Endodermal cell (in vitro differentiated cells): ENCODE measurements around the gene SPAG8. TPM values are rescaled to one million over a fixed set of nuclear protein-coding genes. Genes with fewer than 3 reads are reported as not detected.

Source experiments
- DNase-seq: peaks from one replicate; pipeline ENCODE4 v3.0.0-alpha.2; 2017
- H3K27ac ChIP-seq: 2 replicates; pipeline ENCODE4 v1.5.1; 2013; ENCODE audit warnings: mild to moderate bottlenecking, low read depth, low read length, moderate library complexity
- H3K27me3 ChIP-seq: 2 replicates; pipeline ENCODE4 v1.6.1; 2013; ENCODE audit warnings: mild to moderate bottlenecking, low read length, moderate library complexity; ENCODE audit not compliant: insufficient read depth, control insufficient read depth, poor library complexity, severe bottlenecking
- H3K36me3 ChIP-seq: 2 replicates; pipeline ENCODE4 v1.7.0; 2013; ENCODE audit warnings: mild to moderate bottlenecking, low read length, moderate library complexity; ENCODE audit not compliant: control insufficient read depth, insufficient read depth
- H3K4me1 ChIP-seq: one replicate; pipeline ENCODE4 v1.7.0; 2013; ENCODE audit warnings: low read length; ENCODE audit not compliant: control insufficient read depth, insufficient read depth
- H3K4me3 ChIP-seq: 2 replicates; pipeline ENCODE4 v1.5.1; 2013; ENCODE audit warnings: mild to moderate bottlenecking, low read length, moderate library complexity
- H3K9ac ChIP-seq: 2 replicates; pipeline ENCODE4 v1.6.1; 2013; ENCODE audit warnings: mild to moderate bottlenecking, low read length, moderate library complexity; ENCODE audit not compliant: poor library complexity, severe bottlenecking; ENCODE audit errors: extremely low read depth
- H3K9me3 ChIP-seq: 2 replicates; pipeline ENCODE4 v1.6.1; 2013; ENCODE audit warnings: mild to moderate bottlenecking, low read length, moderate library complexity; ENCODE audit not compliant: control insufficient read depth
- H3K27ac Mint-ChIP-seq: 2 replicates; pipeline ENCODE4 v1.8.0; 2020; ENCODE audit warnings: mixed read lengths
- H3K27me3 Mint-ChIP-seq: 2 replicates; pipeline ENCODE4 v1.8.0; 2021; ENCODE audit warnings: mild to moderate bottlenecking, mixed read lengths; ENCODE audit not compliant: insufficient read depth
- H3K36me3 Mint-ChIP-seq: 2 replicates; pipeline ENCODE4 v1.8.0; 2020; ENCODE audit warnings: low read depth, mixed read lengths
- H3K4me1 Mint-ChIP-seq: 2 replicates; pipeline ENCODE4 v1.8.0; 2020; ENCODE audit warnings: mixed read lengths
- H3K4me3 Mint-ChIP-seq: 2 replicates; pipeline ENCODE4 v1.8.0; 2020; ENCODE audit warnings: mild to moderate bottlenecking, moderate library complexity, mixed read lengths
- H3K9me3 Mint-ChIP-seq: 2 replicates; pipeline ENCODE4 v1.8.0; 2020; ENCODE audit warnings: mild to moderate bottlenecking, mixed read lengths
- WGBS, 2 experiments: methylation state at CpG; one replicate each; pipeline versions ENCODE4 v1.1.5 to v1.1.7; 2013; ENCODE audit warnings: missing lambda C conversion rate in 2 of 2, mixed read lengths in 1 of 2; ENCODE audit not compliant: insufficient coverage in 1 of 2, insufficient read length in 1 of 2; 5-methylcytosine and 5-hydroxymethylcytosine counted together
- total RNA-seq, 2 donors: library from RNA; stranded (reverse); fragmentation: NEBNext Ultra II Directional in 1 of 2; extraction: Animal tissue kit (Norgen Biotek cat#: 25700) in 1 of 2; gene quantifications; 2 replicates in 1 of 2; 3 replicates in 1 of 2; pipeline ENCODE4 v1.2.1, GENCODE V29; 2021
- TF ChIP-seq, protein P1 (sequence below): fragments of 200-600 bp; sonication (generic); conservative IDR thresholded peaks from 2 replicates; pipeline ENCODE4 v1.5.0; 2021; ENCODE audit warnings: antibody characterized with exemption, mild to moderate bottlenecking

The SPAG8 gene
- total RNA-seq, 2 donors from 2014 or later, result 1.2 to 1.4 TPM

GRCh38 chr9:35829764-35830096, 17.7 kb upstream of the SPAG8 start:
- no peaks in the 10 kb centered on the region for H3K27me3 ChIP-seq
- peak overlapping the region; percentile 33 for H3K9ac ChIP-seq
- no peaks in the 10 kb centered on the region for H3K9me3 ChIP-seq
- Mint-ChIP-seq H3K4me3 (peak overlapping the region; percentile 75), H3K4me1 (peaks cover 13% of the 10 kb centered on the region), H3K9me3 (no peaks in the 10 kb centered on the region), H3K27me3 (peaks cover 8% of the 10 kb centered on the region), H3K36me3 (no peaks in the 10 kb centered on the region), H3K27ac (peak overlapping the region; percentile 10)
- H3K36me3 ChIP-seq, result no peaks in the 10 kb centered on the region
- H3K27ac ChIP-seq, result no peak overlapping the region
- peak overlapping the region; percentile 83 for H3K4me3 ChIP-seq
- no peak for DNase-seq
- H3K4me1 ChIP-seq, result no peaks in the 10 kb centered on the region
- TF ChIP-seq, protein P1, sequence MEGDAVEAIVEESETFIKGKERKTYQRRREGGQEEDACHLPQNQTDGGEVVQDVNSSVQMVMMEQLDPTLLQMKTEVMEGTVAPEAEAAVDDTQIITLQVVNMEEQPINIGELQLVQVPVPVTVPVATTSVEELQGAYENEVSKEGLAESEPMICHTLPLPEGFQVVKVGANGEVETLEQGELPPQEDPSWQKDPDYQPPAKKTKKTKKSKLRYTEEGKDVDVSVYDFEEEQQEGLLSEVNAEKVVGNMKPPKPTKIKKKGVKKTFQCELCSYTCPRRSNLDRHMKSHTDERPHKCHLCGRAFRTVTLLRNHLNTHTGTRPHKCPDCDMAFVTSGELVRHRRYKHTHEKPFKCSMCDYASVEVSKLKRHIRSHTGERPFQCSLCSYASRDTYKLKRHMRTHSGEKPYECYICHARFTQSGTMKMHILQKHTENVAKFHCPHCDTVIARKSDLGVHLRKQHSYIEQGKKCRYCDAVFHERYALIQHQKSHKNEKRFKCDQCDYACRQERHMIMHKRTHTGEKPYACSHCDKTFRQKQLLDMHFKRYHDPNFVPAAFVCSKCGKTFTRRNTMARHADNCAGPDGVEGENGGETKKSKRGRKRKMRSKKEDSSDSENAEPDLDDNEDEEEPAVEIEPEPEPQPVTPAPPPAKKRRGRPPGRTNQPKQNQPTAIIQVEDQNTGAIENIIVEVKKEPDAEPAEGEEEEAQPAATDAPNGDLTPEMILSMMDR, result no peak
- 72% methylated on average over 2 of the region's 2 CpGs; no CpG with 5 or more reads in 1 of the 2 experiments for WGBS, 2 experiments

DNA sequence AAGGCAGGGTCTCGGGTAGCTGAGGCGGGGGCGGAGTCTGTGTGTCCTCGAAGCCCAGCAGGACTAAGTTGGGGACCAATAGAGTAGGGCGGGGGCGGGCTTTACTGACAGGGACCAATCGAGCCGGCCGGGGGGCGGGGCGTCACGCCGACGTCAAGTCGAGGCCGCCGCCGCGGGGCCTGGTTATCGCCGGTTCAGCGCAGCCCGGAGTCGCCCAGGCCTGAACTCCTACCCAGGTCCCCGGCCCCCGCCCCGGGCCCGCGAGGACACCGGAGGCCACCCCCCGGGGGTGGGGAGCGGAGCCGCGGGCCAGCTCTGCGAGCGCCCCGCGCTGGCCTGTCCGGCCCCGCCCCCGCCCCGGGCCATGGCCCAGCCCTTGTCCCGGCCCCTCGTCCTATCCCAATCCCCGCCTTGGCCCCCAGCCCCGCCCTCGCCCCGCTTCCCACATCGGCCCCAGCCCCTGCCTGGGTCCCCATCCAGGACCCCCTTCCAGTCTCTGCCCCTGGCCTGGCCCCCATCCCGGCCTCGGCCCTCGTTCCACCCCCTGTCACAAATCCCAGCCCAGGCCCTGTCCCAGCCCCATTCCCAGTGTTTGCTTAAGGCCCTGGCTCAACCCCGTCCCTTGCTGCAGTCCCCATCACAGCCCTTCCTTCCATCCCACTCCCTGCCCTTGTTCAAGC, 17.2 kb upstream of the SPAG8 start, which contains the start of gene TMEM8B:
Gene TMEM8B (plus strand): TSS at position 145 of the 680 bp plus-strand sequence. CDS start 220 bp downstream, at position 365.
- no peaks in the 10 kb centered on the region for H3K36me3 ChIP-seq
- peak; percentile 98 for DNase-seq
- no peaks in the 10 kb centered on the region for H3K36me3 Mint-ChIP-seq
- H3K27me3 Mint-ChIP-seq, result peaks cover 8% of the 10 kb centered on the region
- peak within 1 kb of the TSS; percentile 90 for H3K27ac Mint-ChIP-seq
- H3K4me1 Mint-ChIP-seq, result peaks cover 13% of the 10 kb centered on the region
- no peaks in the 10 kb centered on the region for H3K9me3 Mint-ChIP-seq
- H3K27me3 ChIP-seq, result no peaks in the 10 kb centered on the region
- H3K9me3 ChIP-seq, result no peaks in the 10 kb centered on the region
- H3K9ac ChIP-seq, result peak within 1 kb of the TSS; percentile 71
- peak within 1 kb of the TSS; percentile 88 for H3K27ac ChIP-seq
- TF ChIP-seq, protein P1, result no peak
- 0% methylated on average over 9 to 53 of the region's 53 CpGs for WGBS, 2 experiments
- no peaks in the 10 kb centered on the region for H3K4me1 ChIP-seq
- peak within 1 kb of the TSS; percentile 75 for H3K4me3 Mint-ChIP-seq
- peak within 1 kb of the TSS; percentile 83 for H3K4me3 ChIP-seq

DNA sequence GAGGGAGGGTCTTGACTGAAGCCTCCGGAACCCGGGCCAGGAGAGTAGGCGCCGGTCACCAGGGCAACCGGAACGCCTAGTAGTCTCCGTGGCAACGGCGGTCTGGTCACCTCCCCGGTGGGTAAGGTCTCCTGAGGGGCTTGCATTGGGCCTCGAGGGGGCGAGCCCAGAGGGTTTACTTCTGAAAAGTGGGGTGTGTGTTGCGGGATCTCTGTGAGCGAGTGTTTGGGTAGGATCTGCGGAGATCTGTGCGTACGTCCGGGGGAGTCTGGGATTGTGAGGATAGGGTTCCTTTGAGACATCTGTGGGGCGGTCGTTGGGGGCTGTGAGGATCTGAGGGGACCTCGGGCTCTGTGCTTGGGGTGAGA, 16.6 kb upstream of the SPAG8 start, which contains the start of gene FAM221B:
Gene FAM221B (minus strand): TSS at position 17 of the 368 bp plus-strand sequence. CDS start 2,571 bp downstream, outside the sequence.
- Histone ChIP-seq H3K4me3 (peak within 1 kb of the TSS; percentile 83), H3K27ac (peak within 1 kb of the TSS; percentile 88), H3K27me3 (no peaks in the 10 kb centered on the region), H3K4me1 (no peaks in the 10 kb centered on the region), H3K9me3 (no peaks in the 10 kb centered on the region), H3K9ac (peak within 1 kb of the TSS; percentile 71), H3K36me3 (no peaks in the 10 kb centered on the region)
- Mint-ChIP-seq H3K27me3 (peaks cover 8% of the 10 kb centered on the region), H3K9me3 (no peaks in the 10 kb centered on the region), H3K4me1 (peaks cover 13% of the 10 kb centered on the region), H3K27ac (peak within 1 kb of the TSS; percentile 90), H3K36me3 (no peaks in the 10 kb centered on the region), H3K4me3 (peak within 1 kb of the TSS; percentile 75)
- 9% methylated on average over 21 of the region's 21 CpGs; no CpG with 5 or more reads in 1 of the 2 experiments for WGBS, 2 experiments
- TF ChIP-seq, protein P1, result no peak
- peak; percentile 84 for DNase-seq
